Lung (tissue), 12 donors: Measurements from ENCODE around the gene PLD6. TPM values are rescaled to one million over a fixed set of nuclear protein-coding genes. Genes with fewer than 3 reads are reported as not detected.

Experiments
- ATAC-seq: fragments of 200-7000 bp; cut with Tn5 transposase; one replicate; pipeline ENCODE4 v1.9.1; 2020; ENCODE audit warnings: moderate number of reproducible peaks; ENCODE audit not compliant: insufficient read depth, low FRiP score
- DNase-seq, 3 donors: peaks; one replicate each; pipeline ENCODE4 v3.0.0-alpha.2; 2013 to 2017
- H3K27ac ChIP-seq, 2 donors: one replicate each; pipeline ENCODE4 v1.5.1; 2013; ENCODE audit warnings: mild to moderate bottlenecking in 2 of 2, moderate library complexity in 2 of 2, control low read depth in 1 of 2, inconsistent platforms in 1 of 2, low read depth in 1 of 2, low read length in 1 of 2
- H3K27me3 ChIP-seq, 3 donors: one replicate each; pipeline ENCODE4 v1.5.1; 2013; ENCODE audit warnings: low read length in 2 of 3; ENCODE audit not compliant: control insufficient read depth in 3 of 3, insufficient read depth in 3 of 3
- H3K36me3 ChIP-seq, 4 donors: one replicate each; pipeline ENCODE4 v1.5.1; 2013; ENCODE audit warnings: low read length in 4 of 4, mild to moderate bottlenecking in 1 of 4, moderate library complexity in 1 of 4; ENCODE audit not compliant: control insufficient read depth in 4 of 4, insufficient read depth in 4 of 4
- H3K4me1 ChIP-seq, 5 donors: one replicate each; pipeline ENCODE4 v1.5.1; 2013; ENCODE audit warnings: low read length in 5 of 5, mild to moderate bottlenecking in 2 of 5, moderate library complexity in 1 of 5; ENCODE audit not compliant: control insufficient read depth in 5 of 5, insufficient read depth in 5 of 5
- H3K4me3 ChIP-seq: one replicate; pipeline ENCODE4 v1.5.1; 2013; ENCODE audit warnings: mild to moderate bottlenecking, control low read depth, moderate library complexity
- H3K9ac ChIP-seq, 2 donors: one replicate each; pipeline ENCODE4 v1.5.1; 2013; ENCODE audit warnings: low read length in 2 of 2, control low read depth in 1 of 2; ENCODE audit not compliant: insufficient read depth in 1 of 2
- H3K9me3 ChIP-seq, 4 donors: one replicate each; pipeline ENCODE4 v1.5.1; 2013; ENCODE audit warnings: low read length in 3 of 4, mild to moderate bottlenecking in 1 of 4, moderate library complexity in 1 of 4; ENCODE audit not compliant: control insufficient read depth in 4 of 4, insufficient read depth in 3 of 4
- WGBS, 2 donors: extraction: QIAGEN DNeasy Blood & Tissue Kit; methylation state at CpG; one replicate each; pipeline ENCODE4 v1.1.7; 2013; 5-methylcytosine and 5-hydroxymethylcytosine counted together
- polyA plus RNA-seq, 2 donors: library from polyadenylated mRNA; stranded (reverse); fragments of 200-250 nt; gene quantifications; one replicate each; pipeline ENCODE4 v1.2.1, GENCODE V29; 2013
- total RNA-seq, 2 donors: library from RNA; depleted of rRNA in 1 of 2; stranded (reverse); fragments of >200 nt in 1 of 2; gene quantifications; one replicate each; pipeline ENCODE4 v1.2.1, GENCODE V29; 2014 to 2021
- TF ChIP-seq, protein P1 (sequence below): IDR thresholded peaks from 2 replicates; pipeline ENCODE4 v1.5.1; 2012; ENCODE audit warnings: mild to moderate bottlenecking; ENCODE audit errors: control extremely low read depth, extremely low read depth
- donor health status: control.
- donor health status: control.
- donor health status: Bipolar disorder and iron deficiency.
- donor health status: healthy.
- donor health status: DM: yes; HTN: yes; CAD: no.

PLD6 gene
- total and polyA plus RNA-seq, 4 donors: 3.2 to 7.7 (median 5.2) TPM

- DNase-seq: no peak
- Histone ChIP-seq H3K9me3 (no peaks in the 10 kb centered on the region), H3K9ac (no peak overlapping the region), H3K4me1 (peaks cover 0 to 5% (median 0%) of the 10 kb centered on the region in 5 donors), H3K27me3 (no peaks in the 10 kb centered on the region), H3K4me3 (no peak overlapping the region), H3K36me3 (peaks cover 38 to 76% (median 73%) of the 10 kb centered on the region in 4 donors), H3K27ac (no peak overlapping the region)
- whole genome bisulfite sequencing, 2 donors: 84 to 94% methylated on average over 10 of the region's 10 CpGs
- no peak for ATAC-seq
- TF ChIP-seq, protein P1, sequence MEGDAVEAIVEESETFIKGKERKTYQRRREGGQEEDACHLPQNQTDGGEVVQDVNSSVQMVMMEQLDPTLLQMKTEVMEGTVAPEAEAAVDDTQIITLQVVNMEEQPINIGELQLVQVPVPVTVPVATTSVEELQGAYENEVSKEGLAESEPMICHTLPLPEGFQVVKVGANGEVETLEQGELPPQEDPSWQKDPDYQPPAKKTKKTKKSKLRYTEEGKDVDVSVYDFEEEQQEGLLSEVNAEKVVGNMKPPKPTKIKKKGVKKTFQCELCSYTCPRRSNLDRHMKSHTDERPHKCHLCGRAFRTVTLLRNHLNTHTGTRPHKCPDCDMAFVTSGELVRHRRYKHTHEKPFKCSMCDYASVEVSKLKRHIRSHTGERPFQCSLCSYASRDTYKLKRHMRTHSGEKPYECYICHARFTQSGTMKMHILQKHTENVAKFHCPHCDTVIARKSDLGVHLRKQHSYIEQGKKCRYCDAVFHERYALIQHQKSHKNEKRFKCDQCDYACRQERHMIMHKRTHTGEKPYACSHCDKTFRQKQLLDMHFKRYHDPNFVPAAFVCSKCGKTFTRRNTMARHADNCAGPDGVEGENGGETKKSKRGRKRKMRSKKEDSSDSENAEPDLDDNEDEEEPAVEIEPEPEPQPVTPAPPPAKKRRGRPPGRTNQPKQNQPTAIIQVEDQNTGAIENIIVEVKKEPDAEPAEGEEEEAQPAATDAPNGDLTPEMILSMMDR: no peak
Observed at GRCh38 chr17:17156511-17156910, 49.6 kb downstream of the PLD6 start.

DNA sequence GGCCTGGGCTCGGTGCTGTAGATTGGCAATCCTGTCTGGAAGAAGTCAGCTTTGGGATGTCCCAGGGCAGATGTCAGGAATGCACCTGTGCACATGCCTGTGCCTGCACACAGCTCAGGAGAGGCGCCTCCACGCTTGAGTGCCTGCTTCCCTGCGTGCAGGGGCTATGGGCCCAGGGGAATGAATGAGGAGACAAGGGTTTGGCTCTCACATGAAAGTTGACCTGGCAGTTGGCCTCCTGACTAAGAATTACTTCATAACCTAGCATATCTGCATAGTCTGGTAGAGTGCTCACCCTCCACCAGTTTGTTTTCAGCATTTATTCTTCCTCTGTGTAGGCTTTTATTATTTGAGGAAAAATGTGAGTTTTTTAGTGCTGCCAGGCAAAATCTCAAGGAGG is 50.0 kb downstream of the PLD6 start:
- 85 to 93% methylated on average over 4 of the region's 4 CpGs for WGBS, 2 donors
- no peak for ATAC-seq

GRCh38 chr17:17155568-17155967 is 50.6 kb downstream of the PLD6 start:
- peaks cover 0 to 9% (median 0%) of the 10 kb centered on the region in 5 donors for H3K4me1 ChIP-seq
- peaks cover 38 to 74% (median 67%) of the 10 kb centered on the region in 4 donors for H3K36me3 ChIP-seq
- DNase-seq (no peak), ATAC-seq (no peak)
- WGBS, 2 donors: 92 to 97% methylated on average over 3 of the region's 3 CpGs
- no peaks in the 10 kb centered on the region for H3K9me3 ChIP-seq
- H3K9ac ChIP-seq: no peak overlapping the region
- H3K4me3 ChIP-seq: no peak overlapping the region
- TF ChIP-seq, protein P1: no peak
- no peak overlapping the region for H3K27ac ChIP-seq
- no peaks in the 10 kb centered on the region for H3K27me3 ChIP-seq

More for the DNA sequence above, 50.0 kb downstream of the PLD6 start:
- Histone ChIP-seq H3K4me1 (peaks cover 0 to 7% (median 0%) of the 10 kb centered on the region in 5 donors), H3K27me3 (no peaks in the 10 kb centered on the region), H3K9me3 (no peaks in the 10 kb centered on the region), H3K27ac (no peak overlapping the region), H3K36me3 (peaks cover 38 to 74% (median 71%) of the 10 kb centered on the region in 4 donors), H3K9ac (no peak overlapping the region), H3K4me3 (no peak overlapping the region)
- TF ChIP-seq, protein P1: no peak
- DNase-seq: no peak

DNA sequence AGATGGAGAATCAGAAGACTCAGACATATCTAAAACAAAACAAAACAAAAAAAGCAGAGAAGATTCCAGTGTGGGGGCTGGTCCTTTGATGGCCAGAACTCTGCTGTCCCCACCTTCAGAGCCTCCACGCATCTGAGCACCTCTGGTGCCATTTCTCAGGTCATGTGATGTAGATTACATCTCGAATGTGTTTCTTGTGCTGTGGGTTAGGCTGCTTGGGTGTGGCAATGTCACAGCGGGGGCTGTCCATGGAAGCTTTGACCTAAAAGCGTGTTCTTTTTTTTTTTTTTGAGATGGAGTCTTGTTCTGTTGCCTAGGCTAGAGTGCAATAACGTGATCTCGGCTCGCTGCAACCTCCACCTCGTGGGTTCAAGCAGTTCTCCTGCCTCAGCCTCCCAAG is 51.2 kb downstream of the PLD6 start:
- H3K9ac ChIP-seq: no peak overlapping the region
- DNase-seq: no peak
- no peaks in the 10 kb centered on the region for H3K9me3 ChIP-seq
- no peak overlapping the region for H3K27ac ChIP-seq
- TF ChIP-seq, protein P1: no peak
- peaks cover 41 to 74% (median 67%) of the 10 kb centered on the region in 4 donors for H3K36me3 ChIP-seq
- H3K4me1 ChIP-seq: peaks cover 0 to 9% (median 0%) of the 10 kb centered on the region in 5 donors
- no peaks in the 10 kb centered on the region for H3K27me3 ChIP-seq
- no peak overlapping the region for H3K4me3 ChIP-seq
- ATAC-seq: no peak
- 89 to 91% methylated on average over 8 of the region's 8 CpGs for WGBS, 2 donors
